ENCODE results near the gene TRAF2. TPM values are rescaled to one million over a fixed set of nuclear protein-coding genes. Genes with fewer than 3 reads are reported as not detected.
A peak's percentile ranks its signal among the peaks of the same experiment; 100 is the strongest.

Gene TRAF2
- total RNA-seq, 5 donors from 2014 or later (not counting 1 experiment from before 2014, with no cell fraction given): 20.9 to 38.7 (median 33.7) TPM

DNA sequence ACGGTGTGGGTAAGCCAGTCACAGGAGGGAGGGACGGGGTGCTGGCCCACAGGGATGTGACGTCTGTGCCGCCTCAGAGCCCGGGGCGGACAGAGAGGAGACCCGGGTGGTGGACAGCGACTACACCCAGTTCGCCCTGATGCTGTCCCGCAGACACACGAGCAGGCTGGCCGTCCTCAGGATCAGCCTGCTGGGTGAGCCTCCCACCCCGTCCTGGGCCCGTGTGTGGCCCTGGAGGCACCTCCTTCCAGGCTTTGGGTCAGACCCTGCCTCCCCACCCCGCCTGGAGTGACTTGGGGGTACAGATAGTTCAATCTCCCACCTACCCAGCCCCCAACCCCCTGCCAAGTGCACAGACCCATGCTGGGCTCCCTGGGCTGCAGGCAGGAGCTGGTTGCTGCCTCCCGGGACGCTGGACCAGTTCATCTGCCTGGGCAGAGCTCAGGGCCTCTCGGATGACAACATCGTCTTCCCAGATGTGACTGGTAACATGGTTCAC, 67.5 kb downstream of the TRAF2 start:
- POLR2A ChIA-PET: no interaction called here
- Histone ChIP-seq H3K4me1 (ENCODE audit: control insufficient read depth in 1 of 2, extremely low read depth in 1 of 2, insufficient read depth in 2 of 2, low read length in 2 of 2) (peaks cover 5 to 36% of the 10 kb centered on the region in 2 experiments), H3K9me3 (no peaks in the 10 kb centered on the region), H3K27ac (ENCODE audit: low read length) (no peak overlapping the region), H3K4me3 (ENCODE audit: control insufficient read depth in 1 of 2, extremely low read depth in 1 of 2, low read length in 1 of 2) (no peak overlapping the region), H3K27me3 (replicated peaks in 1 of 2; ENCODE audit: control insufficient read depth in 2 of 2, extremely low read depth in 1 of 2, insufficient read depth in 2 of 2, low read length in 1 of 2) (peaks cover 0 to 3% of the 10 kb centered on the region in 2 experiments), H3K36me3 (ENCODE audit: control insufficient read depth in 2 of 2, extremely low read depth in 1 of 2, insufficient read depth in 1 of 2, low read length in 1 of 2) (no peaks in the 10 kb centered on the region)
- CTCF ChIA-PET: no interaction called here
- H3K27ac Mint-ChIP-seq: no peak overlapping the region
- H3K27me3 Mint-ChIP-seq: no peaks in the 10 kb centered on the region
- ATAC-seq (replicated peaks in 1 of 4) (no peak), DNase-seq (no peak)
- WGBS (ENCODE audit: insufficient coverage): 86% methylated on average over 18 of the region's 19 CpGs
- no peaks in the 10 kb centered on the region for H3K36me3 Mint-ChIP-seq
- peaks cover 6 to 13% (median 10%) of the 10 kb centered on the region in 3 donors for H3K4me1 Mint-ChIP-seq
- H3K4me3 Mint-ChIP-seq: no peak overlapping the region
- H3K9me3 Mint-ChIP-seq: peaks cover 0 to 2% (median 0%) of the 10 kb centered on the region in 3 donors

DNA sequence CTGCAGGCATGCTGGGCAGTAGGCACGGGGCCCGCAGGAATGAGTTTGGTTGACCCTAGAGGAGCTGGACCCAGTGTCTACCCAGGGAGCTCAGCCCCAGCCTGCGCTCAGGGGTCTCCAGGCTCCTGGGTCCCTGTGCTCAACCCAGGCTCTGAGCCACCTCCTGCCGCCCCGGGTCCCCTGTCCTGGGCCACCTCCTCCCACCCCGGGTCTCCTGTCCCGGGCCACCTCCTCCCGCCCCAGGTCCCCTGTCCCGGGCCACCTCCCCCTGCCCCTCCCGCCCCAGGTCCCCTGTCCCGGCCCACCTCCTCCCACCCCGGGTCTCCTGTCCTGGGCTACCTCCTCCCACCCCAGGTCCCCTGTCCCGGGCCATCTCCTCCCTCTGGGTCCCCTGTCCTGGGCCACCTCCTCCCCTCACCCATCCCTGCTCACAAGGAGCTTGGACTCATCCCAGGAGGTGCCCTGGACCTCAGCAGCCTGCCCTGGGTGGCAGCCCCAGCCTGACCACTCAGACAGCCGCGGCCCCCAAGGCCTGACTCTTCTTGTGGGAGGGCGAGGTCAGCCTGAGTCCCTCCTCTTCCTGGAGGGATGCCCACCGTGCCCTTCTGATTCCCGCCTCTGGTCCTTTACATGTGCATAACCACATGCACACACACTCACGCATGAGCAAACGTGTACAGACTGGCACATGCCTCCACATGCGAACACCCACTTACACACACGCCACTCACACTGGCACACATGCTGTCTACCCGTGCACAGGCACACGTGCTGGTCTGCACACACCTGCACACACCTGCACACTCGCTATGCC, 68.2 kb downstream of the TRAF2 start:
- DNase-seq (no peak), ATAC-seq (replicated peaks in 1 of 4) (no peak)
- H3K9me3 ChIP-seq: no peaks in the 10 kb centered on the region
- peaks cover 6 to 12% (median 10%) of the 10 kb centered on the region in 3 donors for H3K4me1 Mint-ChIP-seq
- no peaks in the 10 kb centered on the region for H3K27me3 Mint-ChIP-seq
- H3K36me3 ChIP-seq (ENCODE audit: control insufficient read depth in 2 of 2, extremely low read depth in 1 of 2, insufficient read depth in 1 of 2, low read length in 1 of 2): no peaks in the 10 kb centered on the region
- H3K4me3 ChIP-seq (ENCODE audit: control insufficient read depth in 1 of 2, extremely low read depth in 1 of 2, low read length in 1 of 2): no peak overlapping the region
- H3K27ac Mint-ChIP-seq: no peak overlapping the region
- H3K36me3 Mint-ChIP-seq: no peaks in the 10 kb centered on the region
- H3K27ac ChIP-seq (ENCODE audit: low read length): no peak overlapping the region
- 88% methylated on average over 17 of the region's 25 CpGs for WGBS (ENCODE audit: insufficient coverage)
- ChIA-PET CTCF (interaction anchor here (0.5 to 0.6 kb wide), 3 partner anchors 30 to 487 kb away, joined by 6 to 8 read pairs (median 7); no protein-coding TSS in a partner anchor), POLR2A (no interaction called here)
- peaks cover 0 to 3% of the 10 kb centered on the region in 2 experiments for H3K27me3 ChIP-seq (replicated peaks in 1 of 2; ENCODE audit: control insufficient read depth in 2 of 2, extremely low read depth in 1 of 2, insufficient read depth in 2 of 2, low read length in 1 of 2)
- peaks cover 2 to 36% of the 10 kb centered on the region in 2 experiments for H3K4me1 ChIP-seq (ENCODE audit: control insufficient read depth in 1 of 2, extremely low read depth in 1 of 2, insufficient read depth in 2 of 2, low read length in 2 of 2)
- H3K4me3 Mint-ChIP-seq: no peak overlapping the region
- peaks cover 0 to 2% (median 0%) of the 10 kb centered on the region in 3 donors for H3K9me3 Mint-ChIP-seq

DNA sequence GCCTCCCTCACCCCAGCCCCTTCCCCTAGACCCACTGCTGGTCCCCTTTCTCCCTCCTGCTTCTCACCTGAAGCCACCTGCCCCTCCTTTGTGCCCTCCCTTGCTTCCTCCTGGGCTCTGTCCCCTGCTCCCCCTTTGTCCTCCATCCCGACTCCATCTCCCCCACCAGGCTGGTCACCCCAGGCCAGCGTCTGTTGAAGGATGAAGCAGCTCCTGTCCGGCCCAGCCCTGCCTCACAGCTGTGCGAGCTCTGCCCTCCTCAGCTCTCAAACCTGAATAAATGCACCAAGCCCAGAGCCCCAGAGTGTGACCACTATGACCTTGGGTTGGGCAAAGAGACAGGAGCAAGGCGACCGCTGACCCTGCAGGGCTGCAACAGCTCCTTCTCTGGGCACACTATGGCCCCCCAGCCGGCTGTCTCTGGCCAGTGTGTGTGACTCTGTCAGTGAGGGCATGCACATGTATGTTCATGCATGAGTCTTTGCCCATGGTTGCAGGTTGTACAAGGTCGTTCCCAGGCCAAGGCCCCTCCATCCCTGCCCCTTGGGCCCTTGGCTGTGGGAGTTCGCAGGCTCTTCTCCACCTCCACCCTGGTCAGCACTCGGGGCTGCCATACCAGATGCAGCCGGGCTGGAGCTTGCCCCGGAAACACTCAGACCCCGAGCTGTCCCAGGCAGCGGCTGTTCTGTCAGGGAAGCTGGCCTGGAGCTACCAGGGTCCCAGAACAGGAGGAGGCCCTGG, 69.1 kb downstream of the TRAF2 start:
- no peak for DNase-seq
- POLR2A ChIA-PET: no interaction called here

DNA sequence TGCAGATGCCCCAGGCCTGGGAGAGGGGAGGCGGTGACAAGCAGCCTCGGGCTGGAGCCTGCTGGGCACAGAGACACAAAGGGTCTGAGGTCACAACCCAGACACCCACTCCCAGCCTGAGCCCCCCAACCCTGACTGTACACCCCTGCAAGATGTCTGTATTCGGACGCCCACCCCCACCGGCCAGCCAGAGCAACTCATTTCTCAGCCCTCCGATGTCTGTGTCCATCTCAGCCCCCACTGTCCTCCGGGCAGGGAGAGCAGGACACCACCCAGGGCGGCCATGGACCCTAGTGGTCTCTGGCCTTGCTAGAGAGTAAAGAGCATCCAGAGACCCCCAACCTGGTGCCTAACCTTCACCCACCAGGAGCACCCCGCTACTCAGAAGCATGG, 69.6 kb downstream of the TRAF2 start:
- H3K27me3 Mint-ChIP-seq: no peaks in the 10 kb centered on the region

More for the DNA sequence above, 69.1 kb downstream of the TRAF2 start:
- 91% methylated on average over 13 of the region's 14 CpGs for WGBS (ENCODE audit: insufficient coverage)
- H3K4me3 Mint-ChIP-seq: no peak overlapping the region
- H3K9me3 Mint-ChIP-seq: peaks cover 0 to 2% (median 0%) of the 10 kb centered on the region in 3 donors
- H3K4me1 Mint-ChIP-seq: peaks cover 6 to 14% (median 13%) of the 10 kb centered on the region in 3 donors
- Histone ChIP-seq H3K4me1 (ENCODE audit: control insufficient read depth in 1 of 2, extremely low read depth in 1 of 2, insufficient read depth in 2 of 2, low read length in 2 of 2) (peaks cover 0 to 39% of the 10 kb centered on the region in 2 experiments), H3K27me3 (replicated peaks in 1 of 2; ENCODE audit: control insufficient read depth in 2 of 2, extremely low read depth in 1 of 2, insufficient read depth in 2 of 2, low read length in 1 of 2) (peaks cover 0 to 3% of the 10 kb centered on the region in 2 experiments), H3K27ac (ENCODE audit: low read length) (no peak overlapping the region), H3K4me3 (ENCODE audit: control insufficient read depth in 1 of 2, extremely low read depth in 1 of 2, low read length in 1 of 2) (no peak overlapping the region), H3K9me3 (no peaks in the 10 kb centered on the region), H3K36me3 (ENCODE audit: control insufficient read depth in 2 of 2, extremely low read depth in 1 of 2, insufficient read depth in 1 of 2, low read length in 1 of 2) (no peaks in the 10 kb centered on the region)
- ATAC-seq (replicated peaks in 1 of 4): no peak
- H3K27ac Mint-ChIP-seq: no peak overlapping the region
- no peaks in the 10 kb centered on the region for H3K36me3 Mint-ChIP-seq
- CTCF ChIA-PET: no interaction called here
- no peaks in the 10 kb centered on the region for H3K27me3 Mint-ChIP-seq

DNA sequence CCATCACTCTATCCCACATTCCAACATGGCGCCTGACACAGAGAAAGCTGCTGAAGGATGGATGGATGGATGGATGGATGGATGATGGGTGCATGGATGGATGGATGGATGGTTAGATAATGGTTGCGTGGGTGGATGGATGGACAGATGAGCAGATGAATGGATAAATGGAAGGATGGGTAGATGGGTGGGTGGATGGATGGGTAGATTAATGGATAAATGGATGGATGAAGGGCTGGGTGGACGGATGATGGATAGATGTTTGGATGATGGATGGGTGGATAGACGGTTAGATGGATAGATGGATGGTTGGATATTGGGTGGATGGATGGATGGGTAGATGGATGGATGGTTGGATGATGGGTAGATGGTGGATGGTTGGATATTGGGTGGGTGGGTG, 70.3 kb downstream of the TRAF2 start:
- ChIA-PET CTCF (no interaction called here), POLR2A (no interaction called here)
- DNase-seq: no peak
- no peak for ATAC-seq (replicated peaks in 1 of 4)
- H3K27ac Mint-ChIP-seq: no peak overlapping the region
- Histone ChIP-seq H3K4me3 (ENCODE audit: control insufficient read depth in 1 of 2, extremely low read depth in 1 of 2, low read length in 1 of 2) (no peak overlapping the region), H3K36me3 (ENCODE audit: control insufficient read depth in 2 of 2, extremely low read depth in 1 of 2, insufficient read depth in 1 of 2, low read length in 1 of 2) (no peaks in the 10 kb centered on the region), H3K27me3 (replicated peaks in 1 of 2; ENCODE audit: control insufficient read depth in 2 of 2, extremely low read depth in 1 of 2, insufficient read depth in 2 of 2, low read length in 1 of 2) (peaks cover 0 to 3% of the 10 kb centered on the region in 2 experiments), H3K4me1 (ENCODE audit: control insufficient read depth in 1 of 2, extremely low read depth in 1 of 2, insufficient read depth in 2 of 2, low read length in 2 of 2) (peaks cover 2 to 43% of the 10 kb centered on the region in 2 experiments), H3K9me3 (no peaks in the 10 kb centered on the region), H3K27ac (ENCODE audit: low read length) (no peak overlapping the region)
- H3K4me3 Mint-ChIP-seq: no peak overlapping the region
- H3K27me3 Mint-ChIP-seq: no peaks in the 10 kb centered on the region
- no peaks in the 10 kb centered on the region for H3K36me3 Mint-ChIP-seq
- H3K9me3 Mint-ChIP-seq: peaks cover 0 to 2% (median 0%) of the 10 kb centered on the region in 3 donors
- WGBS (ENCODE audit: insufficient coverage): 100% methylated on average over 3 of the region's 4 CpGs
- peaks cover 10 to 20% (median 17%) of the 10 kb centered on the region in 3 donors for H3K4me1 Mint-ChIP-seq

More for the DNA sequence above, 69.6 kb downstream of the TRAF2 start:
- peaks cover 1 to 39% of the 10 kb centered on the region in 2 experiments for H3K4me1 ChIP-seq (ENCODE audit: control insufficient read depth in 1 of 2, extremely low read depth in 1 of 2, insufficient read depth in 2 of 2, low read length in 2 of 2)
- H3K27ac ChIP-seq (ENCODE audit: low read length): no peak overlapping the region
- DNase-seq (no peak), ATAC-seq (replicated peaks in 1 of 4) (no peak)
- Mint-ChIP-seq H3K9me3 (peaks cover 0 to 2% (median 0%) of the 10 kb centered on the region in 3 donors), H3K4me1 (peaks cover 10 to 17% (median 16%) of the 10 kb centered on the region in 3 donors), H3K36me3 (no peaks in the 10 kb centered on the region), H3K27ac (peak overlapping the region in 1 of 2 donors; percentile 34), H3K4me3 (no peak overlapping the region)
- no peaks in the 10 kb centered on the region for H3K9me3 ChIP-seq
- H3K36me3 ChIP-seq (ENCODE audit: control insufficient read depth in 2 of 2, extremely low read depth in 1 of 2, insufficient read depth in 1 of 2, low read length in 1 of 2): no peaks in the 10 kb centered on the region
- no peak overlapping the region for H3K4me3 ChIP-seq (ENCODE audit: control insufficient read depth in 1 of 2, extremely low read depth in 1 of 2, low read length in 1 of 2)
- ChIA-PET CTCF (no interaction called here), POLR2A (no interaction called here)
- 95% methylated on average over 6 of the region's 9 CpGs for WGBS (ENCODE audit: insufficient coverage)
- peaks cover 0 to 3% of the 10 kb centered on the region in 2 experiments for H3K27me3 ChIP-seq (replicated peaks in 1 of 2; ENCODE audit: control insufficient read depth in 2 of 2, extremely low read depth in 1 of 2, insufficient read depth in 2 of 2, low read length in 1 of 2)

DNA sequence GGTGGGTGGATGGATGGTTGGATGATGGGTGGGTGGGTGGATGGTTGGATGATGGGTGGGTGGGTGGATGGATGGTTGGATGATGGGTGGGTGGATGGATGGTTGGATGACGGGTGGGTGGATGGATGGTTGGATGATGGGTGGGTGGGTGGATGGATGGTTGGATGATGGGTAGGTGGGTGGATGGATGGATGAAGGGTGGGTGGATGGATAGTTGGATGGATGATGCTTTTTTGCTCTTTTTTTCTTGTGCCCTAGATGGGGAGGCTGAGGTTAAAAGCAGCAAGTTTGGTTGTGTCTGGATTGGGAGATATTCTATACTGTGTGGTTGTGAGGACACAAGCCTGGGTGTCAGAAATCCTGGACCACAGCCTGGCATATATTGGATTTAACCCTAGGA, 71.1 kb downstream of the TRAF2 start:
- 100% methylated on average over 1 of the region's 1 CpG for WGBS (ENCODE audit: insufficient coverage)
- Mint-ChIP-seq H3K36me3 (no peaks in the 10 kb centered on the region), H3K27ac (no peak overlapping the region), H3K9me3 (peaks cover 0 to 2% (median 0%) of the 10 kb centered on the region in 3 donors), H3K27me3 (no peaks in the 10 kb centered on the region), H3K4me1 (peaks cover 10 to 26% (median 20%) of the 10 kb centered on the region in 3 donors), H3K4me3 (no peak overlapping the region)
- peaks cover 2 to 52% of the 10 kb centered on the region in 2 experiments for H3K4me1 ChIP-seq (ENCODE audit: control insufficient read depth in 1 of 2, extremely low read depth in 1 of 2, insufficient read depth in 2 of 2, low read length in 2 of 2)
- no peaks in the 10 kb centered on the region for H3K36me3 ChIP-seq (ENCODE audit: control insufficient read depth in 2 of 2, extremely low read depth in 1 of 2, insufficient read depth in 1 of 2, low read length in 1 of 2)
- DNase-seq (no peak), ATAC-seq (replicated peaks in 1 of 4) (no peak)
- H3K9me3 ChIP-seq: no peaks in the 10 kb centered on the region
- H3K27ac ChIP-seq (ENCODE audit: low read length): no peak overlapping the region
- CTCF ChIA-PET: no interaction called here
- no peak overlapping the region for H3K4me3 ChIP-seq (ENCODE audit: control insufficient read depth in 1 of 2, extremely low read depth in 1 of 2, low read length in 1 of 2)
- POLR2A ChIA-PET: no interaction called here
- peaks cover 0 to 3% of the 10 kb centered on the region in 2 experiments for H3K27me3 ChIP-seq (replicated peaks in 1 of 2; ENCODE audit: control insufficient read depth in 2 of 2, extremely low read depth in 1 of 2, insufficient read depth in 2 of 2, low read length in 1 of 2)

All from T-cell (primary cell).